ENCODE data around the gene CAP2. TPM values are rescaled to one million over a fixed set of nuclear protein-coding genes. Genes with fewer than 3 reads are reported as not detected.

CAP2 gene
- total RNA-seq, 2 experiments from 2014 or later = not detected

DNA sequence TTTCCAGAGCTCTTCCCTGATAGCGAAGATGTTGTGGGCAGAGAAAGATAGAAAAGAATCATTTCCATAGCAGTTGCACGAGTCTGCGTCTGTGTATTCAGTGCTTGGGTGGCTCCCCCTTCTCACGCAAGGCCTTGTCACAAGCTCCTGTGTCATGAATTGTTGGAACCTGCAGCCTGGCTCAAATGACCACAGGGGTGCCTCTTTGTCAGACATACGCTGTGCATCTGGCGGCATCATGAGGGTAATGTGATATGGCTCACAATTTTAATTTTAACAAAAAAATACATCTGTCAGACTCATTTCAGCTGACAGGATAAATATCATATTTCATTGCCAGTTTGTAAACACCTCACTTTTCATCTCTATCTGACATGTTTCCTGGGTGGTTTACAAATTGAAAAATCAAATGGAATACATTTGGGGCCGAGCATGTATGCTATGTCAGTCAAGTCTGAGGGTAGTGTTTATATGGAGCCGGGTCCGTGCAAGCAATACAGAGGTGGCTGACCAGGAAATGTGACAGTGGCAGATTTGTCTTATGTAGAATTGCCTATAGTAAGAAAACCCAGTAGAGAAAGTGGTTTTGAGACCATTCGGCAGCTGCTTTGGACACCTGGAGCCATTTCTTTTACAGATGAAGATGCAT, 90.9 kb downstream of the CAP2 start:
- Mint-ChIP-seq H3K27ac (no peak overlapping the region), H3K27me3 (ENCODE audit: low read depth) (no peaks in the 10 kb centered on the region), H3K4me3 (no peak overlapping the region), H3K4me1 (ENCODE audit: low read depth) (no peaks in the 10 kb centered on the region), H3K36me3 (ENCODE audit: low read depth) (no peaks in the 10 kb centered on the region), H3K9me3 (ENCODE audit: insufficient read depth) (no peaks in the 10 kb centered on the region)
- POLR2A ChIA-PET = no interaction called here
- ATAC-seq (no peak), DNase-seq (no peak)
- CTCF ChIA-PET = no interaction called here

DNA sequence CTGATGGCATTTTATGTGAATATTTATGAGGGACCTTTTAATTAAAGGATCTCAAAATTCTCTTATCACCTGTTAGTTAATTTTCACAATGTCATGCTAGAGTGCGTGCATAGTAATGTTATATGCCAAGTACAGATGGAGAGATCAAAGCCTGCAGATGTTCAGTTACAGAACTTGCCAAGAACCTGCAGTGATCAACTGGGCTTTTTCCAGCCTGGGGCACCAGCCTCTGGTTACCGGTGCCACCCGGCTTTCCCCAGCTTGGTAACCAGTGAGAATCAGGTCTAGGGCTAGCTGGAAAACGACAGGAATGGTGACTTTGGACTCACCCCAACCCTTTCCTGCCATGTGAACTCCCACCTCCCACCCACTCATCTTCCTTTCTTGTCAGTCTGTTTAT, 91.8 kb downstream of the CAP2 start:
- POLR2A ChIA-PET = no interaction called here
- no peak for DNase-seq
- Mint-ChIP-seq H3K27me3 (ENCODE audit: low read depth) (peaks cover 1% of the 10 kb centered on the region), H3K36me3 (ENCODE audit: low read depth) (no peaks in the 10 kb centered on the region), H3K4me1 (ENCODE audit: low read depth) (no peaks in the 10 kb centered on the region), H3K4me3 (no peak overlapping the region), H3K9me3 (ENCODE audit: insufficient read depth) (no peaks in the 10 kb centered on the region), H3K27ac (no peak overlapping the region)
- ATAC-seq = no peak
- CTCF ChIA-PET = no interaction called here

DNA sequence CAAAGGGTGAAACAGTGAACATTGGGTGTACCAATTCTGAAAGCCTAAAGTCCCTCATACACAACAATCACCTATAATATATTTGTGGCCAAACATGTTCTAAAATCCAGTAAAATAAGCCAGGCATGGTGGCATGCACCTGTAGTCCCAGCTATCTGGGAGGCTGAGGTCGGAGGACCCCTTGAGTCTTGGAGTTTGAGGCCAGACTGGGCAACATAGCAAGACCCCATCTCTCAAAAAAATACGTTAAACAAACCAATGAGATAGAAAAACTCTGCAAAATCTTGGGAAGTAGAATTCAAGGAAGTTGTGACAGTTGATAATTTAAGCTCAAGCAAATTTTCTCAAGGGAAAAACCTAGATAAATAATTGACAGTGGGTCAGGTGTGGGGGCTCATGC, 92.6 kb downstream of the CAP2 start:
- CTCF ChIA-PET = no interaction called here
- Mint-ChIP-seq H3K36me3 (ENCODE audit: low read depth) (no peaks in the 10 kb centered on the region), H3K4me3 (no peak overlapping the region)

DNA sequence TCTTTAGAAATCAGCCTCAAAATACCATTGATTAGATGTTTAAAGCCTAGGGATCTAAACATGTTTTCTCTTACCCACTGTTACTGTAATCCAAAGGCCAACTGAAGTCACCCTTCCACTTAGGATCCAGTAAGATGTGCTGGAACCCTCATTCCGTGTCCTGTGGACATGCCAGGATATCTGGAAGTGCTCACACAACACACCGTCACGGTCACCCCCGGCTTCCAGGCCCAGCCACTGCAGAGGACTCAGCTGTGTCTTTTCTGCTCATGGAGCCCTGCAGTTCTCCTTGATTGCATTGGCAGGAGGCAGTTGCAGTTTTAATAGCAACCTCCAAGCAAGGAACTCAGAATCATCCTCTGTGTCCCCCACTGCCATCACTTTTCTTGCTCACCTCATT, 93.3 kb downstream of the CAP2 start:
- ChIA-PET CTCF (no interaction called here), POLR2A (no interaction called here)
- peaks cover 3% of the 10 kb centered on the region for H3K4me1 Mint-ChIP-seq (ENCODE audit: low read depth)
- no peaks in the 10 kb centered on the region for H3K9me3 Mint-ChIP-seq (ENCODE audit: insufficient read depth)
- no peak overlapping the region for H3K4me3 Mint-ChIP-seq
- no peak for ATAC-seq
- H3K27me3 Mint-ChIP-seq (ENCODE audit: low read depth) = peaks cover 10% of the 10 kb centered on the region
- H3K27ac Mint-ChIP-seq = no peak overlapping the region
- DNase-seq = no peak
- no peaks in the 10 kb centered on the region for H3K36me3 Mint-ChIP-seq (ENCODE audit: low read depth)

More for the DNA sequence above, 92.6 kb downstream of the CAP2 start:
- no peak for DNase-seq
- POLR2A ChIA-PET = no interaction called here
- peaks cover 1% of the 10 kb centered on the region for H3K4me1 Mint-ChIP-seq (ENCODE audit: low read depth)
- peaks cover 6% of the 10 kb centered on the region for H3K27me3 Mint-ChIP-seq (ENCODE audit: low read depth)
- no peak for ATAC-seq
- no peaks in the 10 kb centered on the region for H3K9me3 Mint-ChIP-seq (ENCODE audit: insufficient read depth)
- no peak overlapping the region for H3K27ac Mint-ChIP-seq

DNA sequence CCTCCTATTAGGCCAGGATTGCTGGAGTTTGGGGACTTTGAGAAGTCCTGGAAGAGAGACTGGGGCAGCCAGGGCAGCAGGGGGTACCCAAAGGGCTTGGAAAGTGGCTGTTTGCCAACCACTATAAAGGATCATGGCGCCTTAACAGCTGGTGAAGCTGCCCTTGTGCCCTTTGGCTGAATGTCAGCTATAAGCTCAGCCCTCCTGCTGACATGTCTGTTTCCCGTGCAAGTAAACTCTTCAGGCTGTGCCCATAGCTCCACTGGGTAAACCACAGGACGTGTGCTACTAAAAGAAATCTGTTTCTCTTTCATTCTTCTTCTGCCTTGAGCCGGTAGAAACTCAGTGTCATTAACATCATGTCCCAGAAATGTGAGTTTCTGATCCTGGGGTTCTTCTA, 97.3 kb downstream of the CAP2 start:
- Mint-ChIP-seq H3K36me3 (ENCODE audit: low read depth) (no peaks in the 10 kb centered on the region), H3K27me3 (ENCODE audit: low read depth) (peaks cover 15% of the 10 kb centered on the region), H3K27ac (no peak overlapping the region), H3K4me3 (no peak overlapping the region), H3K9me3 (ENCODE audit: insufficient read depth) (no peaks in the 10 kb centered on the region), H3K4me1 (ENCODE audit: low read depth) (peaks cover 3% of the 10 kb centered on the region)
- CTCF ChIA-PET = interaction anchor here (1.6 kb wide), 1 partner anchor 15 kb away, joined by 4 read pairs; no protein-coding TSS in a partner anchor
- POLR2A ChIA-PET = no interaction called here
- DNase-seq (no peak), ATAC-seq (no peak)

DNA sequence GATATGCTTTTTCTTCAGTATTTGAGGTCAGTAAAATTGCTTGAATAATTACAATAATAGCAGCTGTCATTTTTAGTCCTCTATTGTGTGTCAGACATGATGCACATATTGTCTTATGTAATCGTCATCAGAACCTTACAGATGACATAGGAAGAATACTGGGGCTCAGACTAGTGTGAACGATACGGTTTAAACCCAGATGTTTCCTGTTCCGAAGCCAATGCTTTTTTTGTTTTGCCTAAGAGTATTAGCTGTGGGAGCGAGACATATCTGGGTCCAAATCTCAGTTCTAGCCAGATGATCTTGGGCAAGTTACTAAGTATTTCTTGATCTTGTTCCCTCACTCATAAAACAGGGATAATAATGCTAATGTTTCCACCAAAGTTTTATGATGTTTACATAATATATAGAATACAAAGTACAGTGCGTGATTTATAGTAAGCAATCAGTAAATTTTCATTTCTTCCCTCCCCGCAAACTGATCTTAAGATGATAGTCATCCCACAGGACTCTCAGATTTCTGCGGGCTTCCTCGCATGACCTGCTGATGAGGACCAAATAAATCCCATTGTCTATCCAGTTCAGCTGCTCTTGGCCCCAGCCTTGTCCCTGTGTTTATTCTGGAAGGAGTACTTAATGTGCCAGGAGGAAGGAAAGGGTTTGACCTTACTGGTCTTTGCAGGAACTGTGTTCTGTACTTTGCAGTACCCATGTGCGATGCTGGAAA, 98.2 kb downstream of the CAP2 start:
- peaks cover 3% of the 10 kb centered on the region for H3K4me1 Mint-ChIP-seq (ENCODE audit: low read depth)
- POLR2A ChIA-PET = no interaction called here
- DNase-seq (no peak), ATAC-seq (no peak)
- no peaks in the 10 kb centered on the region for H3K9me3 Mint-ChIP-seq (ENCODE audit: insufficient read depth)
- H3K27ac Mint-ChIP-seq = no peak overlapping the region
- CTCF ChIA-PET = interaction anchor here (1.6 kb wide), 1 partner anchor 14 kb away, joined by 4 read pairs; no protein-coding TSS in a partner anchor
- no peak overlapping the region for H3K4me3 Mint-ChIP-seq
- no peaks in the 10 kb centered on the region for H3K36me3 Mint-ChIP-seq (ENCODE audit: low read depth)
- peaks cover 15% of the 10 kb centered on the region for H3K27me3 Mint-ChIP-seq (ENCODE audit: low read depth)

DNA sequence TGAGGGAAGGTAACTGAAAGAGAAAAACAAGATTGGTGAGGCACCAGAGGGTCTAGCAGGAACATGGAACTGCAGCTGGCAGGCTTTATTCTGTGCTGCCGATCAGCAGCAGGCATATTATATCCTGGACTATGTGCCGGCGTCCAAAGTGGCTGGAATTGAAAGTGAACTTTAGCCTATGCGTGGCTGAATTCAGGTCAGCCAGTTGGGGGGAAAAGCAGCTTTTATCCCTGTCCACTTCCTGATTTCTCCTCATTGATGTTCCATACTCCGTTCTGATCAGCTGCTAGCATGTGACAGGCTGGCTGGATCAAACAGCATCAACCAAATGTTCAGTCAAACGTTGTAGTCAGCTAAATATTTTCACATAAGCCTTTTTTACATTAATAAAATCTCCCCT, 99.0 kb downstream of the CAP2 start:
- ATAC-seq (no peak), DNase-seq (no peak)
- Mint-ChIP-seq H3K4me3 (no peak overlapping the region), H3K36me3 (ENCODE audit: low read depth) (no peaks in the 10 kb centered on the region), H3K4me1 (ENCODE audit: low read depth) (peaks cover 3% of the 10 kb centered on the region), H3K27ac (no peak overlapping the region), H3K9me3 (ENCODE audit: insufficient read depth) (no peaks in the 10 kb centered on the region), H3K27me3 (ENCODE audit: low read depth) (peaks cover 15% of the 10 kb centered on the region)
- CTCF ChIA-PET = interaction anchor here (1.6 kb wide), 1 partner anchor 13 kb away, joined by 4 read pairs; no protein-coding TSS in a partner anchor
- POLR2A ChIA-PET = no interaction called here

DNA sequence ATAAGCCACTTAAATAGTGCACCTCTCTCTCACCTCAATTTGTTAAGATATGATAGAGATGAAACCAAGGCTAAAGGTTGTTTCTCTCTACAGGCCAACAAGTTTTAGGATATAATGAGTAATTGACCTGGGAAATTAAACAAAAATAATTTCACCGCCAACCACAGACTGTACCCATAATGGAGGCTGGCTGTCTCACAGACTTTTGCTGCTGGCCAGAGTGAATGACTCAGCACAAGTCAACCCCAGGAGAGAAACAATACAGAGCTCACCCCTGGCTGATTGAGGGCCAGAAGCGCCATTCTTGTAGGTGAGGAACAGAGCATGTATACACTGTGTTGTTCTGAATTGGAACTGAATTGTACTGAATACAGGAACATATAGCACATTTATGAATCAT, 99.9 kb downstream of the CAP2 start:
- Mint-ChIP-seq H3K27ac (no peak overlapping the region), H3K36me3 (ENCODE audit: low read depth) (no peaks in the 10 kb centered on the region), H3K27me3 (ENCODE audit: low read depth) (peaks cover 15% of the 10 kb centered on the region), H3K9me3 (ENCODE audit: insufficient read depth) (no peaks in the 10 kb centered on the region), H3K4me1 (ENCODE audit: low read depth) (peaks cover 3% of the 10 kb centered on the region), H3K4me3 (no peak overlapping the region)
- no peak for ATAC-seq
- DNase-seq = no peak
- ChIA-PET CTCF (no interaction called here), POLR2A (no interaction called here)

DNA sequence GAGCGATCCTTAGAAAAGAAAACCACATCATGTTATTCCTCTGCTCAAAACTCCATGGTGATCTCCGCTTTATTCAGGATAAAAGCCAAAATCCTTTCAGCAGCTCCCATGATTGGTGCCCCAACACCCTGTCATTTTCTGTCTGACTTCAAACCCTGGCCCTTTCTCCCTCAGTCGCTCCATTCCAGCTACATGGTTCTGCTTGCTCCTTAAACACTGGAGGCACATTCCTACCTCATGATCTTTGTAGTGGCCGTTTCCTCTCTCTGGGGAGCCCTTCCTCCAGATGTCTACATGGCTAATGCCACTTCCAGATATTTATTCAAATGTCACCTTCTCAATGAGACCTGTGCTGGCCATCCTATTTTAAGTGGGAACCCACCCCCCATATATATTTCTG, 100.8 kb downstream of the CAP2 start:
- Mint-ChIP-seq H3K27me3 (ENCODE audit: low read depth) (peaks cover 15% of the 10 kb centered on the region), H3K4me3 (no peak overlapping the region), H3K9me3 (ENCODE audit: insufficient read depth) (no peaks in the 10 kb centered on the region), H3K4me1 (ENCODE audit: low read depth) (peaks cover 3% of the 10 kb centered on the region), H3K36me3 (ENCODE audit: low read depth) (no peaks in the 10 kb centered on the region), H3K27ac (no peak overlapping the region)
- ATAC-seq (no peak), DNase-seq (no peak)
- CTCF ChIA-PET = no interaction called here
- POLR2A ChIA-PET = no interaction called here

DNA sequence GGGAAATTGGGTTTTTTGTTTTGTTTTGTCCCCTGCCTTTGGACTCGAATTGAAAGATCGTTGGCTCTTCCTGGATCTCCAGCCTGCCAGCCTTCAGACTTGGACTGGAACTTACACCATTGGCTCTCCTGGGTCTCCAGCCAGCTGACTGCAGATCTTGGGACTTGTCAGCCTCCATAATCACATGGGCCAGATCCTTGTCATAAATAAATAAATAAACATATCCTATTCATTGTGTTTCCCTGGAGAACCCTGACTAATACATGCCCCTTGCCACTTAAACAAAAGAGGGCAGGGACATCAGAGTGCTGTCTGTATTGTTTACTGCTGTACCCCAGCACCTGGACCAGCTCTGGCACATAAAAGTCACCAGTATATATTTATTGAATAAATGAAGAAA, 101.5 kb downstream of the CAP2 start:
- Mint-ChIP-seq H3K27ac (no peak overlapping the region), H3K9me3 (ENCODE audit: insufficient read depth) (no peaks in the 10 kb centered on the region), H3K36me3 (ENCODE audit: low read depth) (no peaks in the 10 kb centered on the region), H3K4me1 (ENCODE audit: low read depth) (peaks cover 3% of the 10 kb centered on the region), H3K4me3 (no peak overlapping the region), H3K27me3 (ENCODE audit: low read depth) (peaks cover 15% of the 10 kb centered on the region)
- CTCF ChIA-PET = no interaction called here
- DNase-seq (no peak), ATAC-seq (no peak)
- POLR2A ChIA-PET = no interaction called here

DNA sequence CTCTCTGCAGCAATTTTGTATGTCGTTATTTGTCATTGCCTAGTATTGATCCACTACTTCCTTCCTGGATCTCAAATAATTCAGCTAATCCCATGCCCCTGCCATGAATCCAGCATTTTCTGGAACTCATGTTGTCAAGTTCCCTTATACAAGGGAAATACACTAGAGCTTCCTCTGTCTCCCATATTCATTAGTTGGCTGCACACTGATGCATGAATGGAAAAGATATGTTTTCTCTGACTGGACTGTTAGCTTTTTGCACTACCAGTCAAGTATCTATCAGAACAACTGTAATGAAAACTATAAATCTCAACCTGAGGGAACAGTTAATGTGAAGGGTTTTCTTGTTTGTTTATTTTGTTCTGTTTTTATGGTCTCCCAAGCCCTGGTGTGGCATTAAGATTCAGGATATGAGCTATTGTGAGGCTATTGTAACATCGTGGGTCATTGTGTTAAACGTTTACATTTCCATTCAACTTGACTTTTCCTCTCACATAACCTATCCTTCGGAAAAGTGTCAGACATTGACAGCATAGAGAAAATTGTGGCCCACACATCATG, 104.2 kb downstream of the CAP2 start:
- Mint-ChIP-seq H3K4me3 (no peak overlapping the region), H3K27ac (no peak overlapping the region), H3K4me1 (ENCODE audit: low read depth) (no peaks in the 10 kb centered on the region), H3K27me3 (ENCODE audit: low read depth) (peaks cover 7% of the 10 kb centered on the region), H3K36me3 (ENCODE audit: low read depth) (no peaks in the 10 kb centered on the region), H3K9me3 (ENCODE audit: insufficient read depth) (no peaks in the 10 kb centered on the region)
- ATAC-seq (no peak), DNase-seq (no peak)
- ChIA-PET CTCF (no interaction called here), POLR2A (no interaction called here)

DNA sequence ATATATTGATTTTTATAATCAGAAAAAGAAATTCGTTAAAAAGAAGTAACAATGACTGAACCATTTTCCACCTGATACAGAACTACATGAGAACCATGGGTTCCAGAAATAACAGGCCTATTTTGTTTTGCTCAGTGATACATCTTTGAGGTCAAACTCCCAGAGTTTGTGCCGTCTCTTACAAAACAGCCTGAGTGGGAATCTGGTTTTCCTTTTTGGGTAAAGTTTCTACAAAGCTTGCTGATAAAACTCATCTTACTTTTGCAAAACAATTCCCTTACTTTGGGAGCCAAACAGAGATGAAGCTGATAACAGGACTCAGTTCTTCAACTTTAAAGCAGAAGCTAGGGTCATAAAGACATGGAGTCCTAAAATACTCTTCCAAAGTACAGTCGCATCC, 108.0 kb downstream of the CAP2 start:
- Mint-ChIP-seq H3K9me3 (ENCODE audit: insufficient read depth) (no peaks in the 10 kb centered on the region), H3K4me1 (ENCODE audit: low read depth) (no peaks in the 10 kb centered on the region), H3K36me3 (ENCODE audit: low read depth) (no peaks in the 10 kb centered on the region), H3K27ac (no peak overlapping the region), H3K27me3 (ENCODE audit: low read depth) (peaks cover 2% of the 10 kb centered on the region), H3K4me3 (no peak overlapping the region)
- DNase-seq (no peak), ATAC-seq (no peak)
- POLR2A ChIA-PET = no interaction called here
- CTCF ChIA-PET = no interaction called here

Data from activated CD8-positive, alpha-beta T cell treated with anti-CD3 and anti-CD28 coated beads, Interleukin-2, amount 10 ng/mL, durations not matched to agents 7 days and 5 days (primary cell).